GM12801 (cell line): Measurements from ENCODE around the gene SBSN.

Experiments used
- CTCF ChIP-seq: IDR thresholded peaks from one replicate; pipeline ENCODE4 v1.5.1; 2011; ENCODE audit warnings: control low read depth; ENCODE audit not compliant: insufficient read length; ENCODE audit errors: extremely low read depth

Gene SBSN

GRCh38 chr19:35545855-35546381, 17.8 kb upstream of the SBSN start:
- TF ChIP-seq CTCF, result no peak

- TF ChIP-seq CTCF, result no peak
These were observed 17.1 kb upstream of the SBSN start, which contains the start of gene TMEM147 for GRCh38 chr19:35545001-35545854. TMEM147 (plus strand) TSS chr19:35545626; CDS start chr19:35545740, 114 bp downstream.

- no peak for TF ChIP-seq CTCF
These were observed 16.1 kb upstream of the SBSN start for GRCh38 chr19:35544110-35544802.

- TF ChIP-seq CTCF, result no peak
These were observed 15.4 kb upstream of the SBSN start for GRCh38 chr19:35543280-35544109.

- TF ChIP-seq CTCF, result no peak
These were observed 14.1 kb upstream of the SBSN start for GRCh38 chr19:35542209-35542608.

- TF ChIP-seq CTCF, result no peak
These were observed 12.3 kb upstream of the SBSN start for GRCh38 chr19:35540356-35540927.

GRCh38 chr19:35539850-35540249, 11.7 kb upstream of the SBSN start:
- TF ChIP-seq CTCF, result no peak
